Ecto neural progenitor cell (in vitro differentiated cells): Measurements from ENCODE around the gene DNAH11.
"Not testable (repeated sequence)": the region's sequence is repeated elsewhere in the genome, so short reads cannot be mapped to it uniquely, and the experiment has no call there.

Source experiments
- DNase-seq: peaks from one replicate; pipeline ENCODE4 v3.0.0-alpha.2; 2018; ENCODE audit warnings: low spot score

The DNAH11 gene

DNA sequence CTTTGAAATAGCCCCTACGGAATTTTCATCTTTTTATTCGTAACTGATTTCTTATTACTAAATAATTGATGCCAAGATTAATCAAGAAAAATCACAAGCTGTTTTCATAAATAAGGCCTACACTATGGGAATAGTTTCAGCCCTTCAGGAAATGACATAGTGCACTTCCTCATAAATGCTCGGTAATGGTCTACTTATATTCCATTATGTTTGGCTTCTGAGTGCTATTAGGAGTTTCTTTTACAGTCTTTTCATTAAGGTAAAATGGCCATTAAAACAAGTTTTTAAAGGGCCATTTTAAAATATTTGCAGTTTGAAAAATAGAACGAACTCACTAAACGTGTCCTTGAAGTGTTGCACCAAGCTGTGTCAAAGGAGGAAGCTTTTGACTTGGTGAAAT lies 174.5 kb downstream of the DNAH11 start:
- DNase-seq = no peak

DNA sequence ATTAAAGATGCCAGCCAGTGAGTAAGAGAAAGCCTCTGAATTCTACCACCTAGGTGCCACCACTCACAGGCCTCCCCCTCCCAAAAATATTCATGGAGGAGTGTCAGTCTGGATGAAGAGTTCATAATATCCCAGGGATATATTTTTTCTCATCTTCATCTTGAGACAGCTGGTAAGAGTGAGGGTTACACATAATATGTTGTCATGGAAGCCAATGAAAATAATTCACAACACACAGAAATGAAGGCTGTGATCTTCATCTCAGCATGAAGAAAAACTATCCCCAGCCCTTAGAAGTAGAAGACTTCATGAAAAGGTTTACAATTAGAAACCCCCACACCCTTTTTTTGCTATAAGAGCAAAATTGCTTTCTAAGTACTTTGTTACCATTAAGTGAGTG lies 175.6 kb downstream of the DNAH11 start:
- no peak for DNase-seq

GRCh38 chr7:21719846-21720245 lies 177.0 kb downstream of the DNAH11 start:
- DNase-seq = no peak

- DNase-seq = no peak
These were observed 179.5 kb downstream of the DNAH11 start for GRCh38 chr7:21722371-21722770.

- DNase-seq = no peak
These were observed 181.7 kb downstream of the DNAH11 start for GRCh38 chr7:21724562-21724961.

DNA sequence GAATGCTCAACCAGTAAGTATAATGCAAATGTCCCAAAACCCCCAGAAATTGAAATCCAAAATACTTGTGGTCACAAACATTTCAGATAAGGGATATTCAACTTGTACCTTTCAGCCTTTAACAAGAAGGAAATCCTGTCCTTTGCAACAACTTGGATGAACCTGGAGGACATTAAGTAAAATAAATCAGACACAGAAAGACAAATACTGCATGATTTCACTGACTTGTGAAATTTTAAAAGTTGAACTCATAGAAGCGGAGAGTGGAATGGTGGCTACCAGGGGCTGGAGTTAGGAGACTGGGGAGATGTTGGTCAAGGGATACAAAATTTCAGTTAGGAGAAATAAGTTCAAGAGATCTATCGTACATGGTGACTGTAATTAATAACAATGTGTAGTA lies 187.6 kb downstream of the DNAH11 start:
- no peak for DNase-seq

- DNase-seq = no peak
These were observed 189.1 kb downstream of the DNAH11 start for GRCh38 chr7:21731977-21732376.

- DNase-seq = not testable (repeated sequence)
These were observed 190.1 kb downstream of the DNAH11 start for GRCh38 chr7:21732956-21733355.

DNA sequence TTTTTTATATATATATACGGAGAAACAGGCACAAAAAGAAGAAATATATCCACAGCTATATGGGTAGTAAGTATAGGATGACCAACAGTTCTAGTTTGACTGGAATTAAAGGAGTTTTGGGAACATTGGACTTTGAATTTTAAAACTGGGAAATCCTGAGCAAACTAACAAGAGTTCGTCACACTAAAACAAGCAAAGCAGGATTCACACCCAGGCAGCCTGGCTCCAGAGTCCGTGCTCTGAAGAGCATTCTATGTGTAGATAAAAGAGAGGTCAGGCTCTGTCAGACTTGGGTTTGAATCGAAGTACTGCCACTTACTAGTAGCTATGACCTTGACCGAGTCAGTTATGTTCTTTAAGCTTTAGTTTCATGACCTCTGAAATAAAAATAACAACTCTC lies 191.0 kb downstream of the DNAH11 start:
- DNase-seq = no peak

- DNase-seq = no peak
These were observed 200.7 kb downstream of the DNAH11 start for GRCh38 chr7:21743493-21743892.

- DNase-seq = no peak
These were observed 204.1 kb downstream of the DNAH11 start for GRCh38 chr7:21746949-21747348.

DNA sequence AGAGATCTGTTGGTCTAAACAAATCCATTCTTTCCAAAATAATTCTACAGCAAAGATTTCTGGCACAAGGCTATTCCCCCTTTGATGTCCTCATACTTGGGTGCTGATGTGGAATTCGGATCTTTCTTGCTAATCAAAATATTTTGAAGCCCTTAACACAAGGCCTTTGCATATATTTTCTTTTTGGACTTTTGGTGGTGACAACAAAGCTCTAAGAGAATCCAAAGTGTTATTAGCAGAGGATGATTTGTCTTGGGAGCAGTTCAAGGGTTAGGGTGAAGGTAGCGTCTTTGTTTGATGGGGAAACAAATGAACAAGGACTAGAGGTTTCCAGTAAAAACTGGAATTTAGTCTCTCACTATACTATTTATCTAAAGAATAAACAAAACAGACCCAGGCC lies 205.0 kb downstream of the DNAH11 start:
- no peak for DNase-seq

- DNase-seq = no peak
These were observed 206.5 kb downstream of the DNAH11 start for GRCh38 chr7:21749378-21749777.

DNA sequence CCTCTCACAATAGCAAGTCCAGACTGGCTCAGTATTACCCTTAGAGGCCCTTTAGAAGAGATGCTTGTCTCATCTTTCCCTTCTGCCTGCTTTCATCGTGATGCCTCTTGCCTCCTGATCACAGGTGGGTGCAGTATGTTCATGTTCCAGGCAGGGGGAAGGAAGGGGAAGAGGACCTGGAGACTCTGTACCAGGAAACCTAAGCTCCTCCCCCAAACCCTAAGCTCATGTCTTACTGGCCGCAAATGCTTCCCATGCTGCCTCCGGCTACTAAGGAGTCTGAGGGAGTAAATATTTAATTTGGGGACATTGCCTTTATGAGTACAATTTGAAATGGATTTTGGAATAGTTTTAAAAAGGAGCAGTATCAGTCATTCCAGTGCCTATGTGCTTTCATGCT lies 210.2 kb downstream of the DNAH11 start:
- DNase-seq = no peak

- DNase-seq = no peak
These were observed 212.1 kb downstream of the DNAH11 start for GRCh38 chr7:21754963-21755362.

- no peak for DNase-seq
These were observed 214.9 kb downstream of the DNAH11 start for GRCh38 chr7:21757537-21758282.

GRCh38 chr7:21758286-21758685 lies 215.4 kb downstream of the DNAH11 start:
- DNase-seq = no peak

DNA sequence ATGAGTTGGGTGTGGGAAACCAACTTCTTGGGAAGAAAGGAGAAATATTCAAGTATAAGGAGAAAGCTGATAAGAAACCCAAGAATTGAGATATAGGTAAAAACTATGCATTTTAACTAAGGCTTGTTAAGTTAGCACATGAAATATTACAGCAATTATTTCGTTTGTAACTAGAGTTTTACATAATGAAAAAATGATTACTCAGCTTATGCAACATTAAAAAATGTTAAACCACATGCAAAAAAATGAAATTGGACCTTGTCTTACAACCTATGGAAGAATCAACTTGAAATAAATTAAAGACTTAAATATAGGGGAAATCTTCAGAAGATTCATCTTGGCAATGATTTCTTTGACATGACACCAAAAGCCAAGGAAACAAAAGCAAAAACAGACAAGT lies 219.6 kb downstream of the DNAH11 start:
- no peak for DNase-seq

- no peak for DNase-seq
These were observed 221.0 kb downstream of the DNAH11 start for GRCh38 chr7:21763818-21764217.

GRCh38 chr7:21766218-21766617 lies 223.4 kb downstream of the DNAH11 start:
- DNase-seq = no peak

DNA sequence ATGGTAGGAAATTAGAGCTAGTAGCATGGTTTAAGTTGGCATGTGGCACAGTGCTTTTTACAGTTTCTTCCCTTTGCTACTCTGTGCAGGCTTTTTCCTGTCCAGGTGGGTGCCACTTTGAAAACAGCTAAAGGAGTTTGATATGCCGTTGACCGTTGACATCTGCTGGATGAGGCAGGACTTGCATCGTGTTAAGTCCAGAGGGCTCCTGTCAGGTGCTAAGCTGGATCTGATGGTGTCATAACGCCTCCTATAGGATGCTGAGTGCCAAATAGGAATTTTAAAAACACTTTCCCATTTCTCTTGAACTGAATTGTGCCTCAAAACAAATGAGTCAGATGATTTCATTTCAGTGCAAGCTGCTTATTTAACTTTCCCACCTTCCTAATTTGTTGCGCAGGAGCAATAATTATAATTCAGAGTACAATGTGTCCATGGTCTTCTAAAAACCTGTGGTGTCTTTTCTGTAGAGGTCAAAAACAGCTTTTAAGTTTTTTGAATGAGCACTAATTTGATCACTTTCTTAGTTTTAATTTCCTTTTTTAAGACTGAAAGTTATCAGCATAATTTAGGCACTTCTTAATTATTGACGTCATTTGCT lies 224.6 kb downstream of the DNAH11 start:
- DNase-seq = peak; percentile 64

- DNase-seq = no peak
These were observed 225.4 kb downstream of the DNAH11 start for GRCh38 chr7:21768279-21768678.

GRCh38 chr7:21771266-21771665 lies 228.4 kb downstream of the DNAH11 start:
- DNase-seq = no peak
